H1 (cell line): ENCODE data around the gene CCDC30. TPM values are rescaled to one million over a fixed set of nuclear protein-coding genes. Genes with fewer than 3 reads are reported as not detected.

Experiments
- BCL11A ChIP-seq, 2 experiments: IDR thresholded peaks; one replicate each; pipeline ENCODE4 v1.6.1; 2011; ENCODE audit warnings: low read depth in 2 of 2, low read length in 2 of 2, mild to moderate bottlenecking in 2 of 2
- BRCA1 ChIP-seq: IDR thresholded peaks from 2 replicates; pipeline ENCODE4 v1.6.1; 2012; ENCODE audit warnings: low read depth, low read length, improper control_type of control experiment
- CEBPB ChIP-seq: IDR thresholded peaks from 2 replicates; pipeline ENCODE4 v1.6.1; 2012; ENCODE audit warnings: low read depth, low read length
- JUN ChIP-seq: IDR thresholded peaks from 2 replicates; pipeline ENCODE4 v1.6.1; 2011; ENCODE audit warnings: low read depth, mild to moderate bottlenecking, improper control_type of control experiment, low read length
- MAFK ChIP-seq: IDR thresholded peaks from 2 replicates; pipeline ENCODE4 v1.6.1; 2012; ENCODE audit warnings: low read depth, mild to moderate bottlenecking, improper control_type of control experiment, low read length
- SP2 ChIP-seq: IDR thresholded peaks from 2 replicates; pipeline ENCODE4 v1.6.1; 2012; ENCODE audit warnings: mild to moderate bottlenecking, low read length, inconsistent platforms
- polyA plus RNA-seq, 7 experiments: library from polyadenylated mRNA; depleted of rRNA in 3 of 7; stranded (reverse) in 5 of 7; unstranded in 2 of 7; fragments of >200 nt in 5 of 7; fragments of 200-250 nt in 2 of 7; gene quantifications; 1 replicate in 5 of 7; 2 replicates in 1 of 7; 4 replicates in 1 of 7; pipeline versions ENCODE4 v1.2.1 to v1.2.3, GENCODE V29; 2011 to 2013; ENCODE audit warnings: missing spikeins in 2 of 7, mixed read lengths in 2 of 7
- total RNA-seq: library from RNA; stranded (reverse); fragmentation: NEBNext Ultra II Directional; extraction: Animal tissue kit (Norgen Biotek cat#: 25700); gene quantifications from 2 replicates; pipeline ENCODE4 v1.2.1, GENCODE V29; 2021

CCDC30 gene
- total and polyA plus RNA-seq, 2 of the 8 experiments (the other 6 are each of a cell fraction or from before 2014, with no cell fraction given): 0.60 to 1.8 TPM

GRCh38 chr1:42439940-42440339 lies 23.1 kb upstream of the CCDC30 start (continued):
- TF ChIP-seq BCL11A (IDR thresholded peaks at IDR 0.05; ENCODE audit: low read depth in 2 of 2, low read length in 2 of 2): no peak
- no peak for TF ChIP-seq BRCA1
- TF ChIP-seq MAFK: no peak
- TF ChIP-seq SP2: no peak
- no peak for TF ChIP-seq JUN
- TF ChIP-seq CEBPB: no peak
